Thyroid gland (tissue), 4 donors: Measurements from ENCODE around the gene MAP3K13. TPM values are rescaled to one million over a fixed set of nuclear protein-coding genes. Genes with fewer than 3 reads are reported as not detected.

Source experiments
- DNase-seq, 2 donors: peaks; one replicate each; pipeline ENCODE4 v3.0.0-alpha.2; 2019
- H3K27ac ChIP-seq, 3 donors: fragments of 200-600 bp; sonication (generic); 1 replicate in 2 of 3; 2 replicates in 1 of 3; pipeline ENCODE4 v1.5.1; 2016 to 2019; ENCODE audit warnings: mild to moderate bottlenecking in 1 of 3, moderate library complexity in 1 of 3
- H3K27me3 ChIP-seq: fragments of 200-600 bp; sonication (generic); one replicate; pipeline ENCODE4 v1.5.1; 2019
- H3K36me3 ChIP-seq, 2 donors: fragments of 200-600 bp; sonication (generic); one replicate each; pipeline ENCODE4 v1.5.1; 2016 to 2019
- H3K4me1 ChIP-seq, 2 donors: fragments of 200-600 bp; sonication (generic); one replicate each; pipeline ENCODE4 v1.5.1; 2017 to 2019
- H3K4me3 ChIP-seq, 3 donors: fragments of 200-600 bp; sonication (generic); replicated peaks in 1 of 3; 1 replicate in 2 of 3; 2 replicates in 1 of 3; pipeline ENCODE4 v1.5.1; 2016; ENCODE audit warnings: mild to moderate bottlenecking in 1 of 3
- H3K9me3 ChIP-seq: fragments of 200-600 bp; sonication (generic); one replicate; pipeline ENCODE4 v1.5.1; 2017
- POLR2A ChIP-seq, 2 donors: fragments of 450-650 bp; IDR thresholded peaks; one replicate each; pipeline ENCODE4 v1.6.1; 2017; ENCODE audit warnings: antibody characterized with exemption in 2 of 2, mild to moderate bottlenecking in 2 of 2, moderate library complexity in 1 of 2
- WGBS, 2 donors: methylation state at CpG; one replicate each; pipeline ENCODE4 v1.1.5; 2017; 5-methylcytosine and 5-hydroxymethylcytosine counted together
- intact Hi-C: fragments of 100-400 bp; cut with DNase I; formaldehyde crosslinking; loops from one replicate; pipeline ENCODE4 v1.15.1; 2023
- total RNA-seq, 4 donors: library from RNA; depleted of rRNA; stranded (reverse); fragments of >200 nt; gene quantifications; one replicate each; pipeline ENCODE4 v1.2.3, GENCODE V29; 2016
- TF ChIP-seq, protein P1 (sequence below), 6 experiments: fragments of 200-600 bp in 3 of 6; fragments of 450-650 bp in 3 of 6; sonication (generic) in 3 of 6; IDR thresholded peaks; one replicate each; pipeline ENCODE4 v1.5.1; 2016 to 2019; ENCODE audit warnings: antibody characterized with exemption in 6 of 6, mild to moderate bottlenecking in 2 of 6, inconsistent platforms in 1 of 6, moderate library complexity in 1 of 6

Gene MAP3K13, protein sequence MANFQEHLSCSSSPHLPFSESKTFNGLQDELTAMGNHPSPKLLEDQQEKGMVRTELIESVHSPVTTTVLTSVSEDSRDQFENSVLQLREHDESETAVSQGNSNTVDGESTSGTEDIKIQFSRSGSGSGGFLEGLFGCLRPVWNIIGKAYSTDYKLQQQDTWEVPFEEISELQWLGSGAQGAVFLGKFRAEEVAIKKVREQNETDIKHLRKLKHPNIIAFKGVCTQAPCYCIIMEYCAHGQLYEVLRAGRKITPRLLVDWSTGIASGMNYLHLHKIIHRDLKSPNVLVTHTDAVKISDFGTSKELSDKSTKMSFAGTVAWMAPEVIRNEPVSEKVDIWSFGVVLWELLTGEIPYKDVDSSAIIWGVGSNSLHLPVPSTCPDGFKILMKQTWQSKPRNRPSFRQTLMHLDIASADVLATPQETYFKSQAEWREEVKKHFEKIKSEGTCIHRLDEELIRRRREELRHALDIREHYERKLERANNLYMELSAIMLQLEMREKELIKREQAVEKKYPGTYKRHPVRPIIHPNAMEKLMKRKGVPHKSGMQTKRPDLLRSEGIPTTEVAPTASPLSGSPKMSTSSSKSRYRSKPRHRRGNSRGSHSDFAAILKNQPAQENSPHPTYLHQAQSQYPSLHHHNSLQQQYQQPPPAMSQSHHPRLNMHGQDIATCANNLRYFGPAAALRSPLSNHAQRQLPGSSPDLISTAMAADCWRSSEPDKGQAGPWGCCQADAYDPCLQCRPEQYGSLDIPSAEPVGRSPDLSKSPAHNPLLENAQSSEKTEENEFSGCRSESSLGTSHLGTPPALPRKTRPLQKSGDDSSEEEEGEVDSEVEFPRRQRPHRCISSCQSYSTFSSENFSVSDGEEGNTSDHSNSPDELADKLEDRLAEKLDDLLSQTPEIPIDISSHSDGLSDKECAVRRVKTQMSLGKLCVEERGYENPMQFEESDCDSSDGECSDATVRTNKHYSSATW
- 10 to 100 TPM; 44.4 to 58.0 (median 46.2) TPM for total RNA-seq

DNA sequence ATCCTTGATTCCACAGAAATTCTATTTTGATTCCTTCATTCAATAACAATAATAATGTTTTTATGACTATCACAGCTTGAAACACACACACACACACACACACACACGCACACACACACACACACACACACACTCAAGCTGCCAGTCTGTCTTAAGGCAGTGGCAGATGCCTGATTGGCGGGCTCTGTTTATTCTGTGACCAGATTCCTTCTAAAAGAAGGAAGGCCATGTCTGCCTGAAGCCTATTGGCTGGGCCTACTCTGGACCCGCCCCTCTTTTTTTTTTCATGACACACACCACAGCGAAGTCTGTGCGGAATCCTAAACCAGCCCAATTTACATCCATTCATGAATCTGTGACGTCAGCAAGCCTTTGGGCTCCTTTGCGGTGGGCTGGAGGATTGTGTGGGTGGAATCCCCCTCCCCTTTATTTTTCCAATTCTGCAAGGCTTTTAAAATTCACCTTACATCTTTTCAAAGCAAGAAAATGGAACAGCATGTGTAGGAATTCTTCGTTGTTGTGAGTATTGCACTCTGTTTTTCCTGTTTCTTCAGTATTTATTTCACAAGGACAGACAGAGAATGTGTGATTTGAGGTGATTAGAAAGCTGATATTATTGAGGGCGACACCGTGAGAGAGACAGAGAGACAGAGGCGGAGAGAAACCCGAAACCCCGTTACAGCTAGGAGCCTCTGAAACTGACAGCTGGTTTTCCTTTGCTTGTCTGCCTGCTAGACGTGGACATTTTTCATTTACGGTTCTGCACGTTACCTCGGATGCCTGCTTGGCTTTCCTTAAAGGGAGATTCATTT, at the start of gene MAP3K13:
MAP3K13 (plus strand) TSS at position 287 of the 812 bp plus-strand sequence. CDS start 65,446 bp downstream, outside the sequence.
- Histone ChIP-seq H3K4me3 (peak within 1 kb of the TSS; percentile 1 to 42 (median 41)), H3K27ac (peak within 1 kb of the TSS; percentile 56 to 82 (median 79)), H3K9me3 (no peaks in the 10 kb centered on the region), H3K27me3 (no peaks in the 10 kb centered on the region), H3K4me1 (peaks cover 10 to 17% of the 10 kb centered on the region in 2 donors), H3K36me3 (no peaks in the 10 kb centered on the region)
- DNase-seq = peak; percentile 89 to 91
- WGBS, 2 donors = 0% methylated on average over 17 of the region's 17 CpGs
- peak in 1 of 2 donors; percentile 68 for TF ChIP-seq POLR2A (IDR thresholded peaks at IDR 0.05)
- TF ChIP-seq, protein P1, sequence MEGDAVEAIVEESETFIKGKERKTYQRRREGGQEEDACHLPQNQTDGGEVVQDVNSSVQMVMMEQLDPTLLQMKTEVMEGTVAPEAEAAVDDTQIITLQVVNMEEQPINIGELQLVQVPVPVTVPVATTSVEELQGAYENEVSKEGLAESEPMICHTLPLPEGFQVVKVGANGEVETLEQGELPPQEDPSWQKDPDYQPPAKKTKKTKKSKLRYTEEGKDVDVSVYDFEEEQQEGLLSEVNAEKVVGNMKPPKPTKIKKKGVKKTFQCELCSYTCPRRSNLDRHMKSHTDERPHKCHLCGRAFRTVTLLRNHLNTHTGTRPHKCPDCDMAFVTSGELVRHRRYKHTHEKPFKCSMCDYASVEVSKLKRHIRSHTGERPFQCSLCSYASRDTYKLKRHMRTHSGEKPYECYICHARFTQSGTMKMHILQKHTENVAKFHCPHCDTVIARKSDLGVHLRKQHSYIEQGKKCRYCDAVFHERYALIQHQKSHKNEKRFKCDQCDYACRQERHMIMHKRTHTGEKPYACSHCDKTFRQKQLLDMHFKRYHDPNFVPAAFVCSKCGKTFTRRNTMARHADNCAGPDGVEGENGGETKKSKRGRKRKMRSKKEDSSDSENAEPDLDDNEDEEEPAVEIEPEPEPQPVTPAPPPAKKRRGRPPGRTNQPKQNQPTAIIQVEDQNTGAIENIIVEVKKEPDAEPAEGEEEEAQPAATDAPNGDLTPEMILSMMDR (IDR thresholded peaks at IDR 0.05) = no peak
- intact Hi-C loops = no loop called here

DNA sequence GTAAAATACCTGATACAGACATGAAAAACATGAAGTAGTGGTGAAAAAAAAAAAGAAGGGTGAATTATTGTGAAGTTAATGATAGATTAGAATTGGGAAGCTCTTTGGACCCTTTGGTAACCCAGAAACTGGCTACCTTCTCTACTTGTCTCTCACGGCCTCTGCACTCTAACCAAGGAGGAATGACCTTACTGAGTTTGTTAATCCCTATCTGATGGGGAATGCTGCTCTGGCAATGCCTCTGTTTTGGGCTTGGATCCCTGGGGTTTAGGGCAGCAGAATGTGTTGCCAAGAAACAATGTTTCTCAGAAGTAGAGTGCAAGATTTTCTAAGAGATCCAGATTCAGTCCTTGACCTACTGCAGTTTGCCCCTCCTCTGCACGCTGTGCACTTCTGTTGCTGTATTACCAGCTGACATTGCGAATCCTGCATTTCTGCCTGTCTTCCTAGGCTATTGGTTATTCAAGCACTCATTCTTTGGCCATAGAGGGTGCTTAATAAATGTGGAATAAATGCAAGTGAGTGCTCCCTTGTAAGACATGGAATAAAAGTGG, 49.2 kb upstream of the MAP3K13 start:
- DNase-seq = peak; percentile 56 to 65
- Histone ChIP-seq H3K4me1 (peaks cover 10 to 28% of the 10 kb centered on the region in 2 donors), H3K27ac (peak overlapping the region in 2 of 3 donors; percentile 33 to 43), H3K27me3 (no peaks in the 10 kb centered on the region), H3K36me3 (no peaks in the 10 kb centered on the region), H3K4me3 (no peak overlapping the region), H3K9me3 (no peaks in the 10 kb centered on the region)
- no peak for TF ChIP-seq POLR2A (IDR thresholded peaks at IDR 0.05)
- TF ChIP-seq, protein P1 (IDR thresholded peaks at IDR 0.05) = no peak
- 48 to 53% methylated on average over 3 of the region's 3 CpGs for WGBS, 2 donors
- intact Hi-C loops = no loop called here

DNA sequence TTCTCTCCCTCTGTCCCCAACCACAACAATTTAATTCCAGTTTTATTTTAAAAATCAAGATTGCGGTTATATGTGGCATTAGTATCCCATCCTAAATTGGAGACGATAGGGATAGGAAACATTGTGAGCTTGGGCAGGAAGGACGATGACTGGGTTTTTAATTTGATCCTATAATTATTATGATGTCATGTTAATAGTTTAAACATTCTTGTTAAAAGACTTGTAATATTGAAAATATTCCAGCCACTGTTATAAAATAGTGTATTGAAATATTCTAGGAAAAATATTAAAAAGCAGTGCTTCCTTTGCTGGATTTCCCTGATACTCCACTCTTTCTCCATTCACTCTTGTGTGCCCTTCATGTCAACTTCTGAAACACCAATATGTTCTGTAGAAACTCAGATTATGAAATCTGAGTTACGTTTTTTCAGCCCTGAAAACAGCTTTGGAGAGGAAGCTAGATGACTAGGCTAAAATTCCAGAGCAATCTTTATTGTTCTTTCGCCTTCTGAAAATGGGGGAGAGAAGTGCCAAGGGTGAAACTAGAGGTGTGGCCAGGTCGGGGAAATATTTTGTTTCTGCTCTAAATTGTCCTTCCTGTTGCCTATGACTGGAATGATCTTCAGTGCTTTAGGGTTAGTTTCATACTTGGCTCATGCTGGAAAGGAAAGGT, 46.1 kb upstream of the MAP3K13 start:
- Histone ChIP-seq H3K4me1 (peaks cover 10 to 28% of the 10 kb centered on the region in 2 donors), H3K36me3 (no peaks in the 10 kb centered on the region), H3K9me3 (no peaks in the 10 kb centered on the region), H3K27me3 (no peaks in the 10 kb centered on the region), H3K27ac (peak overlapping the region; percentile 59 to 84 (median 84)), H3K4me3 (no peak overlapping the region)
- no peak for TF ChIP-seq POLR2A (IDR thresholded peaks at IDR 0.05)
- TF ChIP-seq, protein P1 (IDR thresholded peaks at IDR 0.05) = no peak
- DNase-seq = no peak
- intact Hi-C loops = no loop called here
- 54 to 59% methylated on average over 6 of the region's 6 CpGs for WGBS, 2 donors

DNA sequence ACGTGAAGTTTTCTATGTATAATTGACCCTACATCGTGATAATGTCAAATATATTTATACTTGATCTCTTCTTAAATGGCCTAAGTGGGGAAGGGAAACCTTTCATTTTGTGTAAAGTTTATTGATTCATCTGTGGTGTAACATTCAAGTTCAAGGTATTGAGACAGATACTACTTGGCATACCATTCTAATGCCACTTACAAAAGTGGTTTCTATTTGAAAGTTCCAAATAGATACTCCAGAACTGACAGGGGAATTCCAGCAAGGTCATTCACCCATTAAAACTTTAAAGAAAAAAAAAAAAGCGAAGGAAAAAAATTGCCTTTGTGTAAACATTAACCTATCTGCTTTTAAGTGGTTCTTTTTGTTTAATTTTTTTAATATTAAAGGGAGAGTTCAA, 45.3 kb upstream of the MAP3K13 start:
- 32 to 48% methylated on average over 3 of the region's 3 CpGs for WGBS, 2 donors
- Histone ChIP-seq H3K36me3 (no peaks in the 10 kb centered on the region), H3K9me3 (no peaks in the 10 kb centered on the region), H3K4me3 (no peak overlapping the region), H3K4me1 (peaks cover 10 to 28% of the 10 kb centered on the region in 2 donors), H3K27ac (peak overlapping the region; percentile 59 to 84 (median 84)), H3K27me3 (no peaks in the 10 kb centered on the region)
- intact Hi-C loops = no loop called here
- no peak for TF ChIP-seq POLR2A (IDR thresholded peaks at IDR 0.05)
- TF ChIP-seq, protein P1 (IDR thresholded peaks at IDR 0.05) = no peak
- DNase-seq = no peak
